Mammary epithelial cell (primary cell): ENCODE measurements around the gene UTY.

Experiments
- CTCF ChIP-seq, 2 donors: IDR thresholded peaks in 1 of 2; conservative IDR thresholded peaks in 1 of 2; 2 replicates each; pipeline ENCODE4 v1.5.1; 2011 to 2012; ENCODE audit warnings: inconsistent platforms in 2 of 2, low read length in 2 of 2, mild to moderate bottlenecking in 2 of 2, control low read depth in 1 of 2, low read depth in 1 of 2; ENCODE audit not compliant: insufficient read depth in 1 of 2; ENCODE audit errors: extremely low read depth in 1 of 2
- EZH2 ChIP-seq: IDR thresholded peaks from 2 replicates; pipeline ENCODE4 v1.6.1; 2012; ENCODE audit warnings: low read length, inconsistent platforms, borderline replicate concordance

- TF ChIP-seq EZH2 (no peak), CTCF (conservative IDR thresholded peaks at IDR 0.05 in 1 of 2, IDR thresholded peaks at IDR 0.05 in 1 of 2; ENCODE audit: extremely low read depth in 1 of 2, insufficient read depth in 1 of 2, low read depth in 1 of 2, low read length in 2 of 2) (no peak)
These were observed 268.7 kb downstream of the UTY start for GRCh38 chrY:13210961-13211646.
